Epidermal melanocyte (primary cell): ENCODE results near the gene ZCCHC14.
A peak's percentile ranks its signal among the peaks of the same experiment; 100 is the strongest.

Experiments used
- DNase-seq: peaks from one replicate; pipeline ENCODE4 v3.0.0; 2011; ENCODE audit warnings: low spot score; ENCODE audit not compliant: insufficient read length

The ZCCHC14 gene

DNA sequence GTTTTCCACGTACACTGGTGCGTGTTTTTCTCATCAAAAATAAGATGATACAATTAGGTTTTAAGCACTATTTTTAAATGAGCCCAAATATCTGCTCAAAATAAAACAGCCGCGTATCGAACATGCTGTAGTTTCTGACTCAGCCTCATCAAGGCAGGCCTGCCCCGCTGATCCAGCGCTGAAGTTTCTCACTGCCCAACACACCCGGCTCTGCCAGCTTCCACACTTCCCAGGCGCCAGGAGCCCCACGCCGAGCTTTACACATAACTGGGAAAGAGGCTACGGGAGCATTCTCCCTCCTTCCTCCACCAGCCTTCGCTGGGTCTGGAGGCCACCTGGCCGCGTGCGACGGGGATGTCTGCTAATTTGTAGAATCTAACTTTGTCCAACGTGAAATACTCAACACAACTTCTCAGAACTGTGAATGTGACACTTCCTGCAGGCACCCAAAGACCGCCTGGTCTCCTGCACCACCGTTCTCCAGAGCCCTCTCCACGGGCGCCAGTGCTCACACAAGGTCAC, 58.6 kb downstream of the ZCCHC14 start:
- DNase-seq = no peak

DNA sequence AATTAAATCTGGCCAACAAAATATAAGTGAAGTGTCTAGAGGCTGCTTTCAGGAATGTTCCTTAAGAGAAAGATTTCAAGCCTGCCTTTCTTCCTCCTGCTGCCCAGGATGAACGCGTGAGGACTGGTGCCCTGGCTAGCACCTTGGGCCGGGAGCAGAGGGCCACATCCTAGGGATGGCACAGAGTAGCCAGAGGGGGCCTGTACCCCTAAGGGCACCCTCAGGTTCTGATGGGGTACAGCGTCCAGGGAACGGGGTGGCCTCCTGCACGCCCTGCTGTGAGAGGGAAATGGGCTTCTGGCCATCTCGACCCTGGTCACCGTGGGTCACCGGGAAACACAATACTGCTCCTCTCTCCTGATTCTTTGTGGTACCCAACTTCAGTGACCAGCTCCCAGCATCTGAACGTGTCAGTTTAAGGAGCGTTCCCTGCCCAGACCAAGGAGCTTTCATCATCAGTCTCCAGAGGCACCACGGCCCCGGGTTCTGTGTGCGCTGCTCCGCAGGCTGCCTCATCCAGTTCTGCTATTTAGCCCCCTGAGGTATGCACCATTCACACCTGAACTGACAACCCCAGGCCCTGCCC, 60.4 kb downstream of the ZCCHC14 start:
- DNase-seq = no peak

DNA sequence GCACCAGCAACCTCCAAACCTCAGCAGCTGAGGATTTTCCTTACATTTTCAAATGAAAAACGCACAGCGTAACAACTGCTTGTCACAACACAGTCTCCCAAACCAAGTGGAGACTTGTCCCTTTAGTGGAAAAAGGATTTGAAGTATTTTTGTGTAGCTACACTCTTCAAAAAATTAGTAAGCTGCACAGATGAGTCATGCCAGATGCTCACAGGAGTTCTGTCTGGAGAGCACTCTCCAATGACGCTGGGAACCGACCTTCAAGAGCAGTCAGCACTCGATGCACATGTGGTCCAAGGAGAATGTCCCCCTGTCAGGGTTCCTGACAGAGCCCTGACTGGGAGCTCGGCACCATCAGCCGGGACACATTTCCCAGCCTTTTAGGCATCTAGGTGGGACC, 60.9 kb downstream of the ZCCHC14 start:
- DNase-seq = no peak

DNA sequence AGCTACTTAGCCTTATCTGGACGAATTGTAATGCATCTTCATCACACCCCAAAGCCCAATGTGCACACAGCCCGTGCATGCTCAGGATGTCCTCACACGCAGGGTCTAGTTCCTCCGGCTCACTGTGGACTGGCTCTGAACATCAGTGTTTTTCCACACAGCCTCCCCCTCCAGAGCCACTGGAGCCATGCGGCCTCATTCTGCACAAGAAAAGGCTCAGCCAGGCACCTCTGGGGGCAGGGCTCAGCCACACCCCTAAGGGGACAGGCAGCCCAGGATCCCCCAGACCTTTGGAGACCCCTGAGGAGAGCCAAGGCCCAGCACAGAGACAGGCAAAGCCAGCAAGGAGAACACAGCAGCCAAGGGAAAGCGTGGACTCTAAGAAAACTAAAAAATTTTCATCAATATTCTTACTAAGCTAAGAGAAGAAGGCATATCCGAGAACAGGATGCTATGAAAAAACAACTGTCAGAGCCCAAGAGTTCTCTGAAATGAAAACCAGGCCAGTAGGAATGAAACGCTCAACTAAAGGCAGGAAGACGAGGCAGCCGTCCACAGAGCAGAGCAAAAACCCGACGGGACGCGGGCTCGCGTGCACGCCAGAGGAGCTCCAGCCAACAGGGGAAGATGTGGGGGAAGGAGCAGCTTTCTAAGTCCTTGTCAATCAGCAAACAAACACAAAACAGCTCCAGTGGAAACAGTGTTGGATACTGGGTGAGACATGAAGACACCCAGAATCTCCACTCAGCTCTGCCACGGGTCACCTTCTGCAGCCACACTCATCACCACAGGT, 66.2 kb downstream of the ZCCHC14 start:
- DNase-seq = no peak

DNA sequence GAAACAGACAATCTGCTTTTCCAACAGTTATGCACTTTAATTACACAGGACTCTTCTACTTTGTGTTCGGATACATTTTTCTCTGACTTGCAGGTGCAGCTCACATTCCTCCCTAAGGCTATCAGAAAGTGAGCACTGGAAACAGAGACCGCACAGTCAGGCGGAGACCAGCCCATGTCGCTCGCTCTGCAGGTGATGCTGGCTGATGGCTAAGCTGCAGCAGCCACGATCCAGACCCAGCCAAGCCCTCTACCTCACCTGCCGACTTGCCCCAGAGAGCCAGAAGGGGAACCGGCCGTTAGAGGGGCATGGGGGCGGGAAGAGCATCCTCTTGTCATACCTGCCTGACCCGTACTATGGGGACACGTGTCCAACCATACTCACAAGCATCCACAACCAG, 66.9 kb downstream of the ZCCHC14 start:
- DNase-seq = no peak

DNA sequence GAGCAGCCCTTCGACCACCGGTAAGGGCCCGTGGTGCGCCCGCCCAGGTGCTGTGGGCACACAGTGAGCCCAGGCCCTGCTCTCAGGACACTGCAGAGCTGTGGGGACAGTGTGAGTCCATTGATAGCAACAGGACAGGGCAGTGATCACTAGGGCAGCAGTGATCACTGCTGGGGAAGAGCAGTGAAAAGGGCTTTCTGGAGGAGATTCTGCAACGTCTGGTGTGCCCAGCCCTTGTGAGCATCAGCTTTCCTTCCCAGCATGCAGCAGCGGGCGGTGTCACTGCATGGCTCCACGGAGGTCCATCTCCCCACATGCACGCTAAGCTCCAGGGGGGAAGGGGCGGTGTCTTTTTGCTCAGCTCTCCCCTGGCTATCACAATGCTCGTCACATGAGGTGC, 68.6 kb downstream of the ZCCHC14 start:
- DNase-seq = no peak

DNA sequence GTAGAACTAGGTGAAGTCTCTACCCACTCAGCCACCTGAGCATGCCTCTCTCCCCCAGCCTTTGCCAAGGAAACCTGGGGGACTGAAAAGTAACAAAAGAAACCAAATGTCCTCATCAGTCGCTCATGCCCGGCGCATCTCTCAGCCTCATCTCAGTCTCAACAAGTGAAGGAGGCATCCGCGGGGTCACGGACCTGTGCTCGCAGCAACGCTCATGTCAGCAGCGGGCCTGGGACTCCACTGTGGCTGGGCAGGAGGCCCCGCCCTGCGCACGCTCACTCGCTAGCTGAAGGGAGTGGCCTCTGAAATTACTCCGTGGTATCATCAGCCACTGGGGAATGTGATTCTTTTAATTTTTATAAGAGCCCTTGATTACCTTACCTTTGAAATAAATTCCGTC, 69.4 kb downstream of the ZCCHC14 start:
- no peak for DNase-seq

DNA sequence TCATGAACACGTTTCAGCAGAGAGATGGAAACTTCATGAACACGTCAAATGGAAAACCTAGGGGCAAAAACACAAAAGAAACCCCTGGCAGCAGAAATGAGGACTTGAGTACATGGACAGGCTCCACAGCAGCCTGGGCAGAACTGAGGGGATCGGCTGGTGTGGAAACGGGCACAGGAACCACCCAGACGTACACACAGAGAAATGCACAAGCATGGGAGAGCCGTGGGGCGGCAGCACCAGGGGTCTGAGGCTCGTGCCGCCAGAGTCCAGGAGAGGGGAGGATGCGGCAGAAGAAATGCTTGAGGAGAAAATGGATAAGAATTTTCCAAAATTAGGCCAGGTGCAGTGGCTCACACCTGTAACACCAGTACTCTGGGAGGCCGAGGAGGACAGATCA, 70.7 kb downstream of the ZCCHC14 start:
- no peak for DNase-seq

DNA sequence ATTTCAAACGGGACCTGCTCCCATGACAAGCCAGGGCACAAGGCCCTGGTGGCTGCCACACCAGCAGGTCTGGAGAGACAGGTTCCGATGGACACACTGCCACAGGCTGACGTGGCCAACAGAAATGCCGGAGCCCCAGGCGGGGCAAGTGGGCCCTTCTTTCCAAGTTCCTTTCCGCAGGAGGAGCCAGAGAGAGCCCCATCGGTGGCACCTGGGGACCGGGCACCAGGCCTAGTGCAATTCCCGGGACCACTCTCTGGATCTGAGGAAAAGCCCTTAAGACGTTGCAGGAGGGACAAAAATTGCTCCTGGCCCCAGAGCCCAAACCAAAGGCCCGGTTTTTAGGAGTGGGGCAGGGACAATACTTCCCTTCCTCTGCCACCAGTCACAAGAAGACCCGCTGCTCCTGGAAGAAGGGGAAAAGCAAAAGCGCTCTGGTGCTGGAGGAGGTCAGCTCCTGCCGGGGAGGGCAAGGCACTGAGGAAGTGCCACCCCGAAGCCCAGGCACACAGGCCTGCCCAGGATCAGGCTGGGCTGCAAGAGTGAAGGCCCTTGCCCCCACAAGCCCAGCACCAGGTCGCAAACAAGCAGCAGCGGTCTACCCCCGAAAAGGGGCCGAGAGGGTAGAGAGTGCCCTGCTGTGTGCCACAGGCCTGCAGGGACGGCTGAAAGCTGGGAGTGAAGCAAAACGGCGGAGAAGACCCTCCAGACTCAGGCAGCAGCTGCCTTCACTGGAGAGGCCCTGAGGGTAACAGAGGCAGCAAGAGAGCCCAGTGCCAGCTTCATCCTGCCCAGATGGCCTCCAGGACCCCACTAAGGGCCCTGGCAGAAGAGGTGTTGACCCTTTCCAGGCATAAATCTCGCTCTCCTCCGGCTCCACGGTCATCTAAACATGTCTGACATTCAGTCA, 71.6 kb downstream of the ZCCHC14 start:
- DNase-seq = no peak

DNA sequence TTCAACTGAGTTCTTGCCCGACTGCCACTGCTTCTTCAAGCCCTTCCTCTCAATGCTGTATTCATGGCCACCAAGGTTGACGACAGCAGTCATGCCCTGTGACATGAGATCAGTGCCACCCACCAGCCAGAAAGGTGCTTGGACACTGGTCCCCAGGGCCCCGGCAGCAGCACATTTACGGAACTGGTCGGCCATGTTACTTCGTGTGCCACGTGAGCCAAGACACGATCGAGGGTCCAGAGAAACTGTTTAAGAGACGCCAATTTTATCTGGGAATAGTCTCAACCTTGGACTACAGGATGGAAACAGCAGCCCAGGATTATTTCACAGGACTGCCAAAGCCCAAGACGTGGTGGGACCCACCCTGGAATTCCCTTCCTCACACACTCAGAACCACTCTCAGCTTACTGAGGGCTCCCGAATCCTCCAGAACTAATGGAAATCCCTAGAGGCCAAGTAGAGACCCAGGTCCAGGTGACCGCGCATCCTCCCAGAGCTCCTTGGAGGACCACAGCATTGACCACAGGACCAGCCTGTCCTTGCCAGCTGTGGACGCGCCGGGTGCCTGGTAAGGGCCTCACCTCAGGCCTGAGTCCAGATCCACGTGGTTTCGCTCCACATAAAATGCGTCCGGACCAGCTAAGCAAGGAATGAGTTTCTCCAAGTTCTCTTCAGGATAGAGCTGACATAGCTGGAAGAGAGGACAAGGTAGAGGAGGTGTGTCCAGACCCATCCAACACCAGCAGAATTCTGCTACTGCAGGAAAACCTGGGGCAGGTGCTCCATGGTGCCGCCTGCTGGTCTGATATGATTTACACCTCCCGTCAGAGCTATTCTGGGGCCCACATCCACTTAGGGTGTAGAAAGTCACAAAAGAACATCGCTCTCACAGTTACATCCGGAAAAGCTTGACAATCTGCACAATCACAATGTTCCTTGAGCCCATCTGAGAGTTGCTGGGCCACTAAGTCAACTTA, 72.5 kb downstream of the ZCCHC14 start:
- DNase-seq = no peak

DNA sequence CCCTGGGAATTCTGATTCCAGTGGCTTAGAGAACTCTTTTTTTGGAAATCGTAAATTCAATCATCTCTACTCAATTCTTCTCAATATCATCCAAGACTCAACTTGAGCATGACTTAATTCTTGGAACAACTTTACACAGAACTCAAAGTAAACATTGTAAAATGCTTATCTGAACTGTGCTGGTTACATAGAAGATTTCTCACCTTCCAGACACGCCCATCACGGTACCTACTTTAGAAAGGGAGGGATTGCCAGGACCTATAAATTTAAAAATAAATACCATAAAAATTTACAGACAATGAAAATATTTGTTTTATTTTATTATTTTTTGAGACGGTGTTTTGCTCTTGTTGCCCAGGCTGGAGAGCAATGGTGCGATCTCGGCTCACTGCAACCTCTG, 74.2 kb downstream of the ZCCHC14 start:
- DNase-seq = no peak

DNA sequence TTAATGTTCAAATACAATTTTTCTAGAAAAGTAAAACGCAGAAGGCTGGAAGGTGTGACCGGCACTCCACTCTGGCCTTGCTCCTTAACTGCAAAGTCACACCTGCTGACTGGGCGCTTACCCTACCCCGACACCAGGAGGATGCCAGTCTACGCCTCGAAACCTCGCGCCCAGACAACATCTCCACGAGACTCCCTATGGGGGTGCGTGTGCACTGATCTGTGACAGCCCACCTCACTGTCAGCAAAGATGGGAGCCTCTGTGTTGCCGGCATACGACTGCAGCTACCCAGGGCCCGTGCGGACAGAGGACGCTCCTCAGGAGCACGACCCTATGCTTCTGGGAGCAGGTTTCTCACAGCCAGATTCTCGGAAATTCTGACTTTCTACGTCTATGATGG, 74.6 kb downstream of the ZCCHC14 start:
- no peak for DNase-seq

DNA sequence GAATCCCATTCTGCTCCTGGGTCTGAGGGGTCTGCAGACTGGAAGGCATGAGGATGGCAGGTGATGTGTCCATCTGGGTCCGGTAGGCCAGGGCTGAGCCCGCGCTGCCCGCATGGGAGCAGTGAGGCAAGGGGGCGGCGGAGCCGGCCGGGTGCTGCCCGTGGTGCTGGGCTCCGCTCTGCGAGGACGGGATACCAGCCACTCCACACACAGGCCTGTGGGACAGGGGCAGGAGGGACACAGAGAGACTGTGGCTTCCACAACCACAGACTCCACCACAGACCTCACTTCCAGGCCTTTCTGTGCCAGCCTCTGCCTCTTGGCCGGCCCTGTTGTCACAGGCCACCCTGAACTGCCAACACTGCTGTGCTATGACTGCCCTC, 75.3 kb downstream of the ZCCHC14 start:
- no peak for DNase-seq

DNA sequence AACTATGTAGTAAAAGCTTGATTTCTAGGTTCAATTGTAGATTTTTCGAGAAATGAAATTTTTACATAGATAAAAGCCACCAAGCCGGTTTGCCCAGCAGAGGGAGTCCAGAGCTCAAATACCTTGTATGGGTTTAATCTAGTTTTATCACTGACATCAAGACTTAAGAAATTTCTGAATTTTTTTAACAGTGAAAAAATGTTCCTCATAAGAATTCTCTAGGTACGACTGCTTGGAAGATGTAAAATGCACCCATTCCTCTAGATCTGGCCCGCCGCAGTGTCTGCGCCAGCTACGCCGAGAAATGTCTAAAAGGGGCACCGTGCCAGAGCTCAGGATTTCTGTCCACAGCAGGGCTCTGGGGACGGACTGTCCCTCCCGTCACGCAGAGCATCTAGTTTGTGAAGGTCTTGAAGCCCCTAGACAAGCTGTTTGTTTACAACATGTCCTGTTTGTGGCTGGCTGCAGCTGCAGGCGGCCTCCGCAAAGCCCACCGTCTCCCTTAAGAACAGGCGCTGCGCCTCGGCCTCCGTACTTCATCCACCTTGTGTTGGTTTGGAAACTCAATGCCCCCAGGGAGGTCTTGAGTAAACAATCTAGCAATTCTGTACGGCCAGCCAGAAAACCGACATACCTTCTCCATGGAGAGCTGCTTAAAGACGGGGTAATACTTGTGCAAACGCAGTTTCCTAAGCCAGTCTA, 75.8 kb downstream of the ZCCHC14 start:
- peak; percentile 49 for DNase-seq

DNA sequence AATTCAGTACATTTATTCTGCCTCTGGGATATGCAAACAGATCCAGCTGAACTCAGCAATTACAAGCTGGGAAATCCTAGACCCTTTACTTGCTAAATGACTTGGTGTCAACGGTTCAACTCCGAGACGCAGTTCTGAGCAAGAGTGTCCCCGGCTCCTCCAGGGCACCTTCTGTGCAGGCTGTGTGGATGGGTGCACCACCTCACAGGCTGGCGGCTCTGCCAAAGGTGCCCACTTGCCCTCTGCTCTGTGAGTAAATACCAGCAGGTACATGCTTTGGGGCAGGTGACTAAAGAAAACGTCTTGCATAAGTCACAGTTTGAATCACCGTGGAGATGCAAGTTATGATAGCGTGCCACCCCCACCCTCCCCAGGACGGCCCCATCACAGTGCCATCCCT, 77.4 kb downstream of the ZCCHC14 start:
- DNase-seq = no peak

DNA sequence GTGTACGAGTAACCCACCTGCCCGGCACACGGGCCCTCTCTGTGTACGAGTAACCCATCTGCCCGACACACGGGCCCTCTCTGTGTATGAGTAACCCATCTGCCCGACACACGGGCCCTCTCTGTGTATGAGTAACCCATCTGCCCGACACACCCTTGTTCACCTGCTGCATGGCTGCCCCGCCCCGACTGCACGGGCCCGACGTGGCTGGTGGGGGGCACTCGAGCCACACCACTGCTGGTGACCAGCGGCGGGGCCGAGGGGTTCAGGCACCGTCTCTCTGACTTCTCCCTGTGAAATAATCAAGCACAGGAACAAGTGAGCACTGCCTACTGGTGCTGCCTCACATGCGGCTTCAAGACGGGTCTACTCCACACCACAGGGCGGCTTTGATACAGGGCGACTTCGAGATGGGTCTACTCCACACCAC, 78.6 kb downstream of the ZCCHC14 start:
- DNase-seq = no peak

DNA sequence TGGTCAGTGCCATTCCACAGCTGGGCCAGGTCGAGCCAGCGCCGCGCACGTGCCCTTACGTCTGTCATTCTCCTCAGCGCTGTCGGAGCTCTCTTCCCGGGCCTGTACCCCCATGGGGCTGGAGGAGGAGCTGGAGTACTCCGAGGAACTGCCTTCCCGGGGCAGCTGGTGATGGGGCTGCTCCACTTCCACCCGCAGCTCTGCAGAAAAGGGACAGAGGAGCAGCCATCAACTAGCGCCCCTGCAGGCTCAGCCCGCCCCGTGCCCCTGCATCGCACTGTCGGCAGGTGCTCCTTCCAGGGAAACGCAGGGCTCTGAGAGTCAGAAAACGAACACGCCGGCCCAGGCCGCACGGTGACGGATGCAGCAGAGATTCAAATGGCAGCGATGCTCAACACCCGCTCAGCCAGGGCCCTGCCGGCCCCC, 79.8 kb downstream of the ZCCHC14 start:
- DNase-seq = no peak

DNA sequence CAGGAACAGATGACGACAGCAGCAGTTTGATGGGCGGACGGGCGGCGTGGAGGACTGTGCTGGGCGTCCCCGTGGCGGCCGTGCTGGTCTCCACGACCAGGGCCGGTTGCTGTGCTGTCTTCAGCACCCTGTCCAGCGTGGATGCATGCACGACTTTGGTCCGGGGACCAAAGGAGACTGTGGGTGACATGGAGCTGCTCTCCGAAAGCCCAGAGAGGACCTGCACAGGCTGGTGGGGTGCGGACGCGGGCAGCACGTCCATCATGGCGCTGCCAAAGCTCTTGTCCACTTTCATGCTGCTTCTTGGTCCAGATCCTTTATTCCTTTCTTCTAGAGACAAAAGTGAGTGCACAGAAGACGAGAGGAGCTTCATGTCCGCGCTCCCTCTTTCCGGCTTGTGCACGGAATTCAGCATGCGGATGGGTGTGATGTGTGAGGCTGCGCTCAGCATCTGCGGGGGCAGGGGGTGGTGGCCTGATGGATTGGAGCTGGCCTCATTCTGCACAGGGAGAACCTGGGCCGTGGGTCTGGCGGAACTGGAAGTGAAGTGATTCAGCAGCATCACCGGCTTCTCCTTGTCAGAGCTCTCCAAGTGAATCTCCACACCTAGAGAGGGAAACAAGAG, 80.3 kb downstream of the ZCCHC14 start:
- DNase-seq = no peak

DNA sequence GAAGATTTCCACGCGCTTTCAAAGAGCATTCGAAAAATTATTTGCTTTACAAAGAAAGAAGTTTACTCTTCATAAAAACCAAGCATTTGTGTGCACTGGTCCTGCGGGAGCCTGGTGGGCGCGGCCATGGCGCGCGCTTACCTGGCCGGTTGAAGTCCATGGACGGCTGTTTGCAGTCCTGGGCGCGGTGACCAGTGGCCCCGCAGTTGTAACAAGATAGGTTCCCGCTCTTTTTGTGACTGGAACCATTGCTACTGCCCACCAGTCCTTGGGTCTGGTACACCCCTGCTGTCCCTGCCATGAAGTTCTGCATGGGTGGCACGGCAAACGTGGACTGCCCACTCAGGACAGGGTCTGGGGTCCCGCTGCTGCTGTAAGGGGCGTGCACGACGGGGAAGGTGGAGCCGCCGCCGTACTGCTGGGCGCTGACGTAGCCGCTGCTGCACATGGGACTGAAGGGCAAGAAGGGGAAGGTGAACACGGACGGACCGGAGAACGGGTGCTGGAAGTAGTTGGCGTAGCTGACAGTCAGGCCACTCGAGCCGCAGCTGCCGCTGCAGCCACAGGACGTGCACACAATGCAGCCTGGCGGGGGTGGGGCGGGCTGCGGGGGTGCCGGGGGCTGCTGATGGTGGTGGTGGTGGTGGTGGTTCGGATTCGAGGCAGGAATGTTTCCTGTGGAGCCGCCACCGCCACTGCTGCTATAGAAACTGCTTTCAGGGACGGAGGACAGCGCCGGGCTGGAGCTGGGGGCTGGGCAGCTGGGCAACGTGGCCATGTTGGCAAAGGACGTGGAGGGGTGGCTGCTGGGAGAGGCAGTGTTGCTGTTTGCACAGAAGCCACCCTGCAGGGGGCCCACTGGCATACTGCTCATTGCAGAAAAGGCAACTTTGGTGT, 81.2 kb downstream of the ZCCHC14 start:
- no peak for DNase-seq
